B cell (primary cell): ENCODE measurements around the gene ZNF33B. TPM values are rescaled to one million over a fixed set of nuclear protein-coding genes. Genes with fewer than 3 reads are reported as not detected.
"Not testable (repeated sequence)": the region's sequence is repeated elsewhere in the genome, so short reads cannot be mapped to it uniquely, and the experiment has no call there.

Experiments used
- ATAC-seq: fragments of 200-7000 bp; cut with Tn5 transposase; one replicate; pipeline ENCODE4 v1.10.0; 2021; ENCODE audit warnings: low read depth, mild to moderate bottlenecking, moderate number of reproducible peaks, moderate library complexity
- CTCF ChIA-PET: fragments of 350-600 bp; sonication (Branson Sonifier 250); formaldehyde crosslinking; loops from one replicate; lab custom pipeline; 2021; ENCODE audit warnings: antibody characterized with exemption, inconsistent platforms; lab: Charles Lee
- POLR2A ChIA-PET: fragments of 350-600 bp; sonication (Branson Sonifier 250); formaldehyde crosslinking; loops from one replicate; lab custom pipeline; 2021; ENCODE audit warnings: antibody characterized with exemption; lab: Charles Lee
- DNase-seq: peaks from one replicate; pipeline ENCODE4 v3.0.0; 2013
- H2AFZ ChIP-seq: 2 replicates; pipeline ENCODE4 v1.6.1; 2012; ENCODE audit warnings: mild to moderate bottlenecking, low read depth, low read length; ENCODE audit not compliant: insufficient read depth, poor library complexity, severe bottlenecking
- H3K27ac ChIP-seq, 2 donors: 1 replicate in 1 of 2; 2 replicates in 1 of 2; pipeline ENCODE4 v1.5.1; 2012 to 2013; ENCODE audit warnings: low read length in 2 of 2, mild to moderate bottlenecking in 2 of 2, moderate library complexity in 1 of 2
- H3K27me3 ChIP-seq, 4 experiments: fragments of 200-600 bp in 1 of 4; sonication (generic) in 1 of 4; replicated peaks in 1 of 4; 1 replicate in 2 of 4; 2 replicates in 2 of 4; pipeline versions ENCODE4 v1.6.1 to v1.7.0; 2013 to 2016; ENCODE audit warnings: low read length in 3 of 4, mild to moderate bottlenecking in 2 of 4, mixed read lengths in 1 of 4, moderate library complexity in 1 of 4; ENCODE audit not compliant: insufficient read depth in 4 of 4, control insufficient read depth in 3 of 4; ENCODE audit errors: control extremely low read depth in 1 of 4
- H3K36me3 ChIP-seq, 2 experiments: replicated peaks in 1 of 2; 1 replicate in 1 of 2; 2 replicates in 1 of 2; pipeline versions ENCODE4 v1.6.1 to v1.7.1; 2013; ENCODE audit warnings: low read length in 1 of 2; ENCODE audit not compliant: insufficient read depth in 2 of 2, control insufficient read depth in 1 of 2; ENCODE audit errors: control extremely low read depth in 1 of 2, extremely low read depth in 1 of 2
- H3K4me1 ChIP-seq, 2 donors: fragments of 200-600 bp in 1 of 2; sonication (generic) in 1 of 2; 1 replicate in 1 of 2; 2 replicates in 1 of 2; pipeline versions ENCODE4 v1.5.1 to v1.6.1; 2013 to 2017; ENCODE audit warnings: low read length in 2 of 2; ENCODE audit not compliant: control insufficient read depth in 2 of 2, insufficient read depth in 2 of 2
- H3K4me2 ChIP-seq: replicated peaks from 2 replicates; pipeline ENCODE3; 2012; ENCODE audit warnings: mild to moderate bottlenecking, low read depth, low read length; ENCODE audit not compliant: poor library complexity, severe bottlenecking
- H3K4me3 ChIP-seq, 5 experiments: fragments of 200-600 bp in 1 of 5; sonication (generic) in 1 of 5; 1 replicate in 3 of 5; 2 replicates in 2 of 5; pipeline versions ENCODE4 v1.5.1 to v1.7.0; 2011 to 2016; ENCODE audit warnings: low read length in 4 of 5, mild to moderate bottlenecking in 4 of 5, low read depth in 2 of 5, control low read depth in 1 of 5, moderate library complexity in 1 of 5; ENCODE audit not compliant: insufficient read depth in 1 of 5; ENCODE audit errors: control extremely low read depth in 1 of 5, extremely low read depth in 1 of 5
- H3K79me2 ChIP-seq: fragments of 200-600 bp; sonication (generic); one replicate; pipeline ENCODE4 v1.6.0; 2016; ENCODE audit warnings: low read length; ENCODE audit not compliant: control insufficient read depth, insufficient read depth
- H3K9ac ChIP-seq: fragments of 200-600 bp; sonication (generic); 2 replicates; pipeline ENCODE4 v1.6.1; 2017; ENCODE audit warnings: mild to moderate bottlenecking, low read length, moderate library complexity
- H3K9me3 ChIP-seq, 3 donors: one replicate each; pipeline versions ENCODE4 v1.6.1 to v1.7.1; 2013; ENCODE audit warnings: low read length in 2 of 3; ENCODE audit not compliant: control insufficient read depth in 2 of 3, insufficient read depth in 1 of 3; ENCODE audit errors: control extremely low read depth in 1 of 3
- H4K20me1 ChIP-seq: 2 replicates; pipeline ENCODE4 v1.6.0; 2012; ENCODE audit warnings: mild to moderate bottlenecking, low read length; ENCODE audit not compliant: insufficient read depth, control insufficient read depth, poor library complexity, severe bottlenecking
- H3K27ac Mint-ChIP-seq: one replicate; pipeline ENCODE4 v1.8.0; 2021; ENCODE audit warnings: mixed read lengths
- H3K27me3 Mint-ChIP-seq: one replicate; pipeline ENCODE4 v1.8.0; 2021; ENCODE audit warnings: mixed read lengths
- H3K4me1 Mint-ChIP-seq: one replicate; pipeline ENCODE4 v1.8.0; 2021; ENCODE audit warnings: mixed read lengths
- H3K4me3 Mint-ChIP-seq: one replicate; pipeline ENCODE4 v1.8.0; 2021; ENCODE audit warnings: mixed read lengths
- H3K9me3 Mint-ChIP-seq: one replicate; pipeline ENCODE4 v1.8.0; 2022; ENCODE audit warnings: mixed read lengths; ENCODE audit not compliant: insufficient read depth
- EZH2 ChIP-seq: IDR thresholded peaks from 2 replicates; pipeline ENCODE4 v1.6.1; 2012; ENCODE audit warnings: borderline replicate concordance, low read depth, mild to moderate bottlenecking, moderate library complexity, low read length; ENCODE audit not compliant: insufficient read depth, poor library complexity, severe bottlenecking
- WGBS: methylation state at CpG from one replicate; pipeline ENCODE4 v1.1.5; 2013; ENCODE audit warnings: missing lambda C conversion rate; ENCODE audit not compliant: insufficient coverage; 5-methylcytosine and 5-hydroxymethylcytosine counted together
- intact Hi-C: fragments of 100-400 bp; cut with micrococcal nuclease; formaldehyde crosslinking; loops from one replicate; pipeline ENCODE4 v1.10.0; 2022
- polyA plus RNA-seq: library from polyadenylated mRNA; depleted of rRNA; stranded (reverse); fragments of >200 nt; gene quantifications from 2 replicates; pipeline ENCODE4 v1.2.3, GENCODE V29; 2012
- total RNA-seq, 2 donors: library from RNA; stranded (reverse); fragments of 120-200 nt in 1 of 2; gene quantifications; 1 replicate in 1 of 2; 2 replicates in 1 of 2; pipeline versions ENCODE4 v1.2.3 to v1.2.4, GENCODE V29; 2013 to 2022
- TF ChIP-seq, protein P1 (sequence below): fragments of 200-600 bp; IDR thresholded peaks from one replicate; pipeline ENCODE4 v1.8.0; 2022; ENCODE audit warnings: antibody characterized with exemption, mild to moderate bottlenecking

Gene ZNF33B
- total and polyA plus RNA-seq, 2 donors (not counting 1 experiment from before 2014, with no cell fraction given) = 15.5 to 66.9 TPM

DNA sequence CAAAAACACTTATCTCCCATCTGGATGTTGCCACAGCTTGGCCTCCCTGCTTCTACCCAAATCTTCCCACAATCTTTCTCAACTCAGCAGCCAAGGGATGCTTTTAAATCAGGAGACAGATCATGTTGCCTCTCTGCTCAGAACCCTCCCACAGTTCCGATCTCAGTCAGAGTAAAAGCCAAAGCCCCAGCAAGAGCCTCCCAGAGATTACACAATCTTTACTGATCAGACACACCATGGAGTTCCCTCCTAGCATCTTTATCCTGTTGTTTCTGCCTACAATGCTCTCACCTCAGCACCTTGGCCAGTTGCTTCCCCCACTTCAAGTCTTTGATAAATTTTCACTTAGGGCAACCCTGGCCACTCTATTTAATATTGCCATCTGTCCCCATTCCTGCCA is 41.9 kb upstream of the ZNF33B start:
- POLR2A ChIA-PET = no interaction called here
- Histone ChIP-seq H3K9me3 (peaks cover 0 to 6% (median 0%) of the 10 kb centered on the region in 3 donors), H3K4me3 (no peak overlapping the region), H3K27ac (no peak overlapping the region), H2AFZ (no peak overlapping the region), H3K79me2 (no peaks in the 10 kb centered on the region), H3K36me3 (no peaks in the 10 kb centered on the region), H3K4me2 (no peak overlapping the region), H3K27me3 (no peaks in the 10 kb centered on the region), H3K4me1 (no peaks in the 10 kb centered on the region), H4K20me1 (no peaks in the 10 kb centered on the region), H3K9ac (no peak overlapping the region)
- no peaks in the 10 kb centered on the region for H3K4me1 Mint-ChIP-seq
- H3K9me3 Mint-ChIP-seq = peaks cover 3% of the 10 kb centered on the region
- TF ChIP-seq, protein P1, sequence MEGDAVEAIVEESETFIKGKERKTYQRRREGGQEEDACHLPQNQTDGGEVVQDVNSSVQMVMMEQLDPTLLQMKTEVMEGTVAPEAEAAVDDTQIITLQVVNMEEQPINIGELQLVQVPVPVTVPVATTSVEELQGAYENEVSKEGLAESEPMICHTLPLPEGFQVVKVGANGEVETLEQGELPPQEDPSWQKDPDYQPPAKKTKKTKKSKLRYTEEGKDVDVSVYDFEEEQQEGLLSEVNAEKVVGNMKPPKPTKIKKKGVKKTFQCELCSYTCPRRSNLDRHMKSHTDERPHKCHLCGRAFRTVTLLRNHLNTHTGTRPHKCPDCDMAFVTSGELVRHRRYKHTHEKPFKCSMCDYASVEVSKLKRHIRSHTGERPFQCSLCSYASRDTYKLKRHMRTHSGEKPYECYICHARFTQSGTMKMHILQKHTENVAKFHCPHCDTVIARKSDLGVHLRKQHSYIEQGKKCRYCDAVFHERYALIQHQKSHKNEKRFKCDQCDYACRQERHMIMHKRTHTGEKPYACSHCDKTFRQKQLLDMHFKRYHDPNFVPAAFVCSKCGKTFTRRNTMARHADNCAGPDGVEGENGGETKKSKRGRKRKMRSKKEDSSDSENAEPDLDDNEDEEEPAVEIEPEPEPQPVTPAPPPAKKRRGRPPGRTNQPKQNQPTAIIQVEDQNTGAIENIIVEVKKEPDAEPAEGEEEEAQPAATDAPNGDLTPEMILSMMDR = no peak
- no peak for TF ChIP-seq EZH2
- intact Hi-C loops = no loop called here
- DNase-seq = no peak
- H3K4me3 Mint-ChIP-seq = no peak overlapping the region
- CTCF ChIA-PET = no interaction called here
- ATAC-seq = no peak
- H3K27me3 Mint-ChIP-seq = peaks cover 5% of the 10 kb centered on the region
- H3K27ac Mint-ChIP-seq = no peak overlapping the region
- WGBS = 100% methylated on average over 1 of the region's 1 CpG

DNA sequence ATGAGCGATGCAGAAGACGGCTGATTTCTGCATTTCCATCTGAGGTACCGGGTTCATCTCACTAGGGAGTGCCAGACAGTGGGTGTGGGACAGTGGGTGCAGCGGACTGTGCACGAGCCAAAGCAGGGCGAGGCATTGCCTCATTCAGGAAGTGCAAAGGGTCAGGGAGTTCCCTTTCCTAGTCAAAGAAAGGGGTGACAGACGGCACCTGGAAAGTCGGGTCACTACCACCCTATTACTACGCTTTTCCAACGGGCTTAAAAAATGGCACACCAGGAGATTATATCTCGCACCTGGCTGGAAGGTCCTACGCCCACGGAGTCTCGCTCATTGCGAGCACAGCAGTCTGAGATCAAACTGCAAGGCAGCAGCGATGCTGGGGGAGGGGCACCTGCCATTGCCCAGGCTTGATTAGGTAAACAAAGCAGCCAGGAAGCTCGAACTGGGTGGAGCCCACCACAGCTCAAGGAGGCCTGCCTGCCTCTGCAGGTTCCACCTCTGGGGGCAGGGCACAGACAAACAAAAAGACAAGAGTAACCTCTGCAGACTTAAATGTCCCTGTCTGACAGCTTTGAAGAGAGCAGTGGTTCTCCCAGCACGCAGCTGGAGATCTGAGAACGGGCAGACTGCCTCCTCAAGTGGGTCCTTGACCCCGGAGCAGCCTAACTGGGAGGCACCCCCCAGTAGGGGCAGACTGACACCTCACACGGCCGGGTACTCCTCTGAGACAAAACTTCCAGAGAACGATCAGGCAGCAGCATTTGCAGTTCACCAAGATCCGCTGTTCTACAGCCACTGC is 27.0 kb upstream of the ZNF33B start:
- H2AFZ ChIP-seq, H3K79me2 ChIP-seq, H3K4me1 Mint-ChIP-seq, H3K4me3 ChIP-seq, H3K9me3 ChIP-seq, H3K27ac ChIP-seq, H3K4me1 ChIP-seq, POLR2A ChIA-PET, H3K27ac Mint-ChIP-seq, H3K4me3 Mint-ChIP-seq, H3K27me3 ChIP-seq, DNase-seq, CTCF ChIA-PET, intact Hi-C loops, H3K36me3 ChIP-seq, ATAC-seq, H3K9ac ChIP-seq, H4K20me1 ChIP-seq, H3K9me3 Mint-ChIP-seq, H3K4me2 ChIP-seq: not testable (repeated sequence)
- peaks cover 18% of the 10 kb centered on the region for H3K27me3 Mint-ChIP-seq
- 89% methylated on average over 23 of the region's 24 CpGs for WGBS
